ENCODE measurements around the gene ANKRD65.
"Not testable (repeated sequence)": the region's sequence is repeated elsewhere in the genome, so short reads cannot be mapped to it uniquely, and the experiment has no call there.

The ANKRD65 gene

GRCh38 chr1:1432274-1432950 is 11.3 kb upstream of the ANKRD65 start:
- peak overlapping the region; percentile 2 for H3K9ac ChIP-seq (ENCODE audit: low read length)
- H3K4me3 ChIP-seq (ENCODE audit: low read length) = no peak overlapping the region
- H3K4me1 ChIP-seq (ENCODE audit: control insufficient read depth, insufficient read depth, low read length) = peaks cover 53% of the 10 kb centered on the region

GRCh38 chr1:1431845-1432273 is 10.8 kb upstream of the ANKRD65 start:
- Histone ChIP-seq H3K27ac (ENCODE audit: low read depth, low read length) (peak overlapping the region; percentile 98), H3K4me3 (ENCODE audit: low read length) (no peak overlapping the region), H3K36me3 (ENCODE audit: control insufficient read depth, insufficient read depth, low read length) (no peaks in the 10 kb centered on the region), H3K27me3 (ENCODE audit: control insufficient read depth, insufficient read depth, low read length) (no peaks in the 10 kb centered on the region), H3K9ac (ENCODE audit: low read length) (peak overlapping the region; percentile 2), H3K4me1 (ENCODE audit: control insufficient read depth, insufficient read depth, low read length) (peaks cover 49% of the 10 kb centered on the region)

More at GRCh38 chr1:1432274-1432950, 11.3 kb upstream of the ANKRD65 start:
- H3K27me3 ChIP-seq (ENCODE audit: control insufficient read depth, insufficient read depth, low read length) = no peaks in the 10 kb centered on the region
- H3K36me3 ChIP-seq (ENCODE audit: control insufficient read depth, insufficient read depth, low read length) = no peaks in the 10 kb centered on the region
- H3K27ac ChIP-seq (ENCODE audit: low read depth, low read length) = peak overlapping the region; percentile 98

GRCh38 chr1:1430992-1431844 is 10.1 kb upstream of the ANKRD65 start:
- peak overlapping the region; percentile 98 for H3K27ac ChIP-seq (ENCODE audit: low read depth, low read length)
- H3K36me3 ChIP-seq (ENCODE audit: control insufficient read depth, insufficient read depth, low read length) = no peaks in the 10 kb centered on the region
- peaks cover 49% of the 10 kb centered on the region for H3K4me1 ChIP-seq (ENCODE audit: control insufficient read depth, insufficient read depth, low read length)
- H3K4me3 ChIP-seq (ENCODE audit: low read length) = no peak overlapping the region
- H3K27me3 ChIP-seq (ENCODE audit: control insufficient read depth, insufficient read depth, low read length) = no peaks in the 10 kb centered on the region
- H3K9ac ChIP-seq (ENCODE audit: low read length) = no peak overlapping the region

GRCh38 chr1:1430114-1430982 is 9.3 kb upstream of the ANKRD65 start:
- Histone ChIP-seq H3K4me3 (ENCODE audit: low read length) (peak overlapping the region; percentile 44), H3K36me3 (ENCODE audit: control insufficient read depth, insufficient read depth, low read length) (no peaks in the 10 kb centered on the region), H3K27me3 (ENCODE audit: control insufficient read depth, insufficient read depth, low read length) (no peaks in the 10 kb centered on the region), H3K4me1 (ENCODE audit: control insufficient read depth, insufficient read depth, low read length) (peaks cover 49% of the 10 kb centered on the region), H3K27ac (ENCODE audit: low read depth, low read length) (peak overlapping the region; percentile 98), H3K9ac (ENCODE audit: low read length) (peak overlapping the region; percentile 11)

- Histone ChIP-seq H3K27me3 (ENCODE audit: control insufficient read depth, insufficient read depth, low read length) (no peaks in the 10 kb centered on the region), H3K9ac (ENCODE audit: low read length) (no peak overlapping the region), H3K36me3 (ENCODE audit: control insufficient read depth, insufficient read depth, low read length) (no peaks in the 10 kb centered on the region), H3K4me1 (ENCODE audit: control insufficient read depth, insufficient read depth, low read length) (peaks cover 43% of the 10 kb centered on the region), H3K4me3 (ENCODE audit: low read length) (no peak overlapping the region), H3K27ac (ENCODE audit: low read depth, low read length) (peak overlapping the region; percentile 98)
Observed at GRCh38 chr1:1429671-1430073, 8.6 kb upstream of the ANKRD65 start.

- H3K9ac ChIP-seq (ENCODE audit: low read length); H3K36me3 ChIP-seq (ENCODE audit: control insufficient read depth, insufficient read depth, low read length); H3K4me3 ChIP-seq (ENCODE audit: low read length); H3K27me3 ChIP-seq (ENCODE audit: control insufficient read depth, insufficient read depth, low read length); H3K27ac ChIP-seq (ENCODE audit: low read depth, low read length): not testable (repeated sequence)
- H3K4me1 ChIP-seq (ENCODE audit: control insufficient read depth, insufficient read depth, low read length) = peaks cover 37% of the 10 kb centered on the region
Observed at GRCh38 chr1:1428967-1429366, 7.9 kb upstream of the ANKRD65 start.

GRCh38 chr1:1428174-1428573 is 7.1 kb upstream of the ANKRD65 start:
- Histone ChIP-seq H3K27ac (ENCODE audit: low read depth, low read length) (peak overlapping the region; percentile 53), H3K4me1 (ENCODE audit: control insufficient read depth, insufficient read depth, low read length) (peaks cover 29% of the 10 kb centered on the region), H3K27me3 (ENCODE audit: control insufficient read depth, insufficient read depth, low read length) (no peaks in the 10 kb centered on the region), H3K9ac (ENCODE audit: low read length) (no peak overlapping the region), H3K36me3 (ENCODE audit: control insufficient read depth, insufficient read depth, low read length) (no peaks in the 10 kb centered on the region), H3K4me3 (ENCODE audit: low read length) (no peak overlapping the region)

GRCh38 chr1:1427820-1428148 is 6.7 kb upstream of the ANKRD65 start:
- Histone ChIP-seq H3K27ac (ENCODE audit: low read depth, low read length) (peak overlapping the region; percentile 53), H3K4me1 (ENCODE audit: control insufficient read depth, insufficient read depth, low read length) (peaks cover 27% of the 10 kb centered on the region), H3K9ac (ENCODE audit: low read length) (no peak overlapping the region), H3K36me3 (ENCODE audit: control insufficient read depth, insufficient read depth, low read length) (no peaks in the 10 kb centered on the region), H3K27me3 (ENCODE audit: control insufficient read depth, insufficient read depth, low read length) (no peaks in the 10 kb centered on the region), H3K4me3 (ENCODE audit: low read length) (no peak overlapping the region)

- H3K27ac ChIP-seq (ENCODE audit: low read depth, low read length) = no peak overlapping the region
- no peaks in the 10 kb centered on the region for H3K27me3 ChIP-seq (ENCODE audit: control insufficient read depth, insufficient read depth, low read length)
- no peak overlapping the region for H3K9ac ChIP-seq (ENCODE audit: low read length)
- no peaks in the 10 kb centered on the region for H3K36me3 ChIP-seq (ENCODE audit: control insufficient read depth, insufficient read depth, low read length)
- H3K4me3 ChIP-seq (ENCODE audit: low read length) = no peak overlapping the region
- peaks cover 22% of the 10 kb centered on the region for H3K4me1 ChIP-seq (ENCODE audit: control insufficient read depth, insufficient read depth, low read length)
Observed at GRCh38 chr1:1427106-1427819, 6.2 kb upstream of the ANKRD65 start.

- Histone ChIP-seq H3K36me3 (ENCODE audit: control insufficient read depth, insufficient read depth, low read length) (no peaks in the 10 kb centered on the region), H3K27me3 (ENCODE audit: control insufficient read depth, insufficient read depth, low read length) (no peaks in the 10 kb centered on the region), H3K4me1 (ENCODE audit: control insufficient read depth, insufficient read depth, low read length) (peaks cover 20% of the 10 kb centered on the region), H3K9ac (ENCODE audit: low read length) (no peak overlapping the region), H3K4me3 (ENCODE audit: low read length) (no peak overlapping the region), H3K27ac (ENCODE audit: low read depth, low read length) (no peak overlapping the region)
Observed at GRCh38 chr1:1426496-1427105, 5.5 kb upstream of the ANKRD65 start.

- no peak overlapping the region for H3K27ac ChIP-seq (ENCODE audit: low read depth, low read length)
- no peak overlapping the region for H3K9ac ChIP-seq (ENCODE audit: low read length)
- no peaks in the 10 kb centered on the region for H3K36me3 ChIP-seq (ENCODE audit: control insufficient read depth, insufficient read depth, low read length)
- no peak overlapping the region for H3K4me3 ChIP-seq (ENCODE audit: low read length)
- H3K4me1 ChIP-seq (ENCODE audit: control insufficient read depth, insufficient read depth, low read length) = peaks cover 16% of the 10 kb centered on the region
- peaks cover 3% of the 10 kb centered on the region for H3K27me3 ChIP-seq (ENCODE audit: control insufficient read depth, insufficient read depth, low read length)
Observed at GRCh38 chr1:1425753-1426495, 4.8 kb upstream of the ANKRD65 start.
